ENCODE measurements around the gene SGCD.

DNA sequence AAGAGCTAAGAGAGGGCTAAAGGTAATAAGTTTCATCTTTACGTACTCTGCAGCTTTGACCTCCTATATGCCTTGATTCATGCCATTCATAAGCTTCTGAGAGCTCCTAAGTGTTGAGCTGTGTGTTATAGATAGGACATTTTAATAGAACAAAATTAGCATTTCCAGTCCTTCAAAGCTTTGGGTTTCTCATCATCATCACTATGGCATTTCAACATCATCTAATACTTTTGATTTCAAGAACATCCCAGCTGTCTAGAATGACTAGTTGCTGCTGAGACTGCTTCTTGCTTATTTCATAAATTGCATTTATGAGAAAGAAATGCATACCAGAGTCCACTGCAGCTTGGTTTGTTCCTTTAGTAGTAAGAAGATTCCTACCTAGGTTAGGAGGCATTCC, 201.7 kb downstream of the SGCD start:
- TF ChIP-seq EZH2 (IDR thresholded peaks at IDR 0.05; ENCODE audit: insufficient read depth, poor library complexity, severe bottlenecking) (no peak), EZH2phosphoT487 (IDR thresholded peaks at IDR 0.05; ENCODE audit: insufficient read depth, low read depth) (no peak)

All from GM23248 (cell line).